Measurements from ENCODE around the gene HEXB. TPM values are rescaled to one million over a fixed set of nuclear protein-coding genes. Genes with fewer than 3 reads are reported as not detected.

Gene HEXB
- total and polyA plus RNA-seq, 2 of the 13 experiments (the other 11 are each of a cell fraction or from before 2014, with no cell fraction given) = 100 to 104 TPM

DNA sequence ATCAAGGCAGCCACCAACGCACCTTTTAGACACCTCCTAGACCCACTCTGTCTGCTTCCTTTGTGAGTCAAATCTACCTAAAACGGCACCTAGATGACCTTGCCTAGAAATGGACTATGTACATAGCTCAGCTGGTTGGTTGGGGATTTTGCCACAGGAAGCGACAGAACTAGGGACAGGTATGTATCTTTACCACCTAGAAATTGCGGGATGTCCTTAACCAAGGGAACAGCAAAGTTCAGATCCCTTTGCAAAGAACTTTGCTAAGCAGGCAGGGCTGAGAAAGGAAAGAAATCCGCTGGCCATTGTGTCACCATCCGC is 42.5 kb upstream of the HEXB start (continued):
- no peak for TF ChIP-seq ZNF362 (CRISPR knock-in tag; IDR thresholded peaks at IDR 0.05; ENCODE audit: borderline replicate concordance)
- TF ChIP-seq GLI4 (CRISPR knock-in tag; IDR thresholded peaks at IDR 0.05; ENCODE audit: borderline replicate concordance) = no peak
- no peak for TF ChIP-seq ZNF451 (CRISPR knock-in tag; IDR thresholded peaks at IDR 0.05)
- no peak for TF ChIP-seq FOXP1 (IDR thresholded peaks at IDR 0.05)
- TF ChIP-seq FOXP1 (CRISPR knock-in tag; IDR thresholded peaks at IDR 0.05) = no peak
- TF ChIP-seq ATF7-NPFF (CRISPR knock-in tag; IDR thresholded peaks at IDR 0.05; ENCODE audit: low read depth) = no peak
- TF ChIP-seq HMG20A (CRISPR knock-in tag; IDR thresholded peaks at IDR 0.05; ENCODE audit: borderline replicate concordance) = no peak
- TF ChIP-seq, protein P1, sequence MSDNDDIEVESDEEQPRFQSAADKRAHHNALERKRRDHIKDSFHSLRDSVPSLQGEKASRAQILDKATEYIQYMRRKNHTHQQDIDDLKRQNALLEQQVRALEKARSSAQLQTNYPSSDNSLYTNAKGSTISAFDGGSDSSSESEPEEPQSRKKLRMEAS (IDR thresholded peaks at IDR 0.05) = no peak
- no peak for TF ChIP-seq DNMT1 (CRISPR knock-in tag; IDR thresholded peaks at IDR 0.05)
- no peak for TF ChIP-seq RBFOX2 (IDR thresholded peaks at IDR 0.05; ENCODE audit: low read depth, low read length)
- TF ChIP-seq, protein P2, sequence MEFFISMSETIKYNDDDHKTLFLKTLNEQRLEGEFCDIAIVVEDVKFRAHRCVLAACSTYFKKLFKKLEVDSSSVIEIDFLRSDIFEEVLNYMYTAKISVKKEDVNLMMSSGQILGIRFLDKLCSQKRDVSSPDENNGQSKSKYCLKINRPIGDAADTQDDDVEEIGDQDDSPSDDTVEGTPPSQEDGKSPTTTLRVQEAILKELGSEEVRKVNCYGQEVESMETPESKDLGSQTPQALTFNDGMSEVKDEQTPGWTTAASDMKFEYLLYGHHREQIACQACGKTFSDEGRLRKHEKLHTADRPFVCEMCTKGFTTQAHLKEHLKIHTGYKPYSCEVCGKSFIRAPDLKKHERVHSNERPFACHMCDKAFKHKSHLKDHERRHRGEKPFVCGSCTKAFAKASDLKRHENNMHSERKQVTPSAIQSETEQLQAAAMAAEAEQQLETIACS (CRISPR knock-in tag; IDR thresholded peaks at IDR 0.05) = no peak
- no peak for TF ChIP-seq ZNF570 (CRISPR knock-in tag; IDR thresholded peaks at IDR 0.05; ENCODE audit: borderline replicate concordance)
- peak; percentile 58; the same call in 1 of the 2 replicates for TF ChIP-seq BCL6 (CRISPR knock-in tag; IDR thresholded peaks at IDR 0.05)
- no peak for TF ChIP-seq TBX3 (IDR thresholded peaks at IDR 0.05; ENCODE audit: borderline replicate concordance)
- TF ChIP-seq, protein P3, sequence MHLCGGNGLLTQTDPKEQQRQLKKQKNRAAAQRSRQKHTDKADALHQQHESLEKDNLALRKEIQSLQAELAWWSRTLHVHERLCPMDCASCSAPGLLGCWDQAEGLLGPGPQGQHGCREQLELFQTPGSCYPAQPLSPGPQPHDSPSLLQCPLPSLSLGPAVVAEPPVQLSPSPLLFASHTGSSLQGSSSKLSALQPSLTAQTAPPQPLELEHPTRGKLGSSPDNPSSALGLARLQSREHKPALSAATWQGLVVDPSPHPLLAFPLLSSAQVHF (CRISPR knock-in tag; IDR thresholded peaks at IDR 0.05) = no peak
- no peak for TF ChIP-seq ZNF350 (CRISPR knock-in tag; IDR thresholded peaks at IDR 0.05; ENCODE audit: borderline replicate concordance, low read depth)
- no peak for TF ChIP-seq THAP8 (CRISPR knock-in tag; IDR thresholded peaks at IDR 0.05; ENCODE audit: borderline replicate concordance)
- no peak for TF ChIP-seq ZNF234 (CRISPR knock-in tag; conservative IDR thresholded peaks at IDR 0.05)
- no peak for TF ChIP-seq TOPORS (CRISPR knock-in tag; IDR thresholded peaks at IDR 0.05)
- TF ChIP-seq ZSCAN21 (CRISPR knock-in tag; IDR thresholded peaks at IDR 0.05; ENCODE audit: borderline replicate concordance) = no peak
- TF ChIP-seq ZNF547 (CRISPR knock-in tag; IDR thresholded peaks at IDR 0.05) = no peak
- no peak for TF ChIP-seq ZNF160 (CRISPR knock-in tag; IDR thresholded peaks at IDR 0.05)
- no peak for TF ChIP-seq FOXA3 (CRISPR knock-in tag; IDR thresholded peaks at IDR 0.05)
- TF ChIP-seq SIN3A (IDR thresholded peaks at IDR 0.05; ENCODE audit: borderline replicate concordance, low read depth, low read length) = no peak
- TF ChIP-seq SKI (IDR thresholded peaks at IDR 0.05; ENCODE audit: partially characterized antibody) = no peak
- no peak for TF ChIP-seq ARID2 (CRISPR knock-in tag; IDR thresholded peaks at IDR 0.05; ENCODE audit: borderline replicate concordance)
- no peak for TF ChIP-seq NFKB2 (CRISPR knock-in tag; IDR thresholded peaks at IDR 0.05; ENCODE audit: borderline replicate concordance)
- no peak for TF ChIP-seq TAF1 (CRISPR knock-in tag; IDR thresholded peaks at IDR 0.05)
- TF ChIP-seq MLLT10 (CRISPR knock-in tag; IDR thresholded peaks at IDR 0.05) = no peak
- TF ChIP-seq ZNF558 (CRISPR knock-in tag; IDR thresholded peaks at IDR 0.05; ENCODE audit: borderline replicate concordance) = no peak
- TF ChIP-seq ZFAT (CRISPR knock-in tag; conservative IDR thresholded peaks at IDR 0.05) = no peak

Data from HepG2 (cell line).